Neural cell (in vitro differentiated cells): ENCODE measurements around the gene FABP7. TPM values are rescaled to one million over a fixed set of nuclear protein-coding genes. Genes with fewer than 3 reads are reported as not detected.

Experiments used
- H2AFZ ChIP-seq: fragments of 200-600, 300-800 bp; sonication (generic), shearing (Covaris generic); 2 replicates; pipeline ENCODE4 v1.6.0; 2014; ENCODE audit warnings: low read depth, mild to moderate bottlenecking, antibody characterized with exemption, low read length, moderate library complexity
- H3F3A ChIP-seq: fragments of 200-600 bp; shearing (Covaris generic); 2 replicates; pipeline ENCODE4 v1.6.1; 2016; ENCODE audit warnings: mild to moderate bottlenecking, moderate library complexity, mixed read lengths, antibody characterized with exemption, low read length; ENCODE audit not compliant: insufficient read depth, poor library complexity, severe bottlenecking
- H3K27ac ChIP-seq: fragments of 200-600, 300-800 bp; sonication (generic), shearing (Covaris generic); 2 replicates; pipeline ENCODE4 v1.5.1; 2014; ENCODE audit warnings: mild to moderate bottlenecking, low read length, moderate library complexity
- H3K27me3 ChIP-seq: fragments of 300-800, 200-600 bp; sonication (generic), shearing (Covaris generic); 2 replicates; pipeline ENCODE4 v1.6.0; 2014; ENCODE audit warnings: mild to moderate bottlenecking, low read depth, low read length, moderate library complexity; ENCODE audit not compliant: insufficient read depth
- H3K36me3 ChIP-seq: fragments of 300-800, 200-600 bp; sonication (generic), shearing (Covaris generic); 2 replicates; pipeline ENCODE4 v1.5.1; 2014; ENCODE audit warnings: mild to moderate bottlenecking, antibody characterized with exemption, low read length, moderate library complexity; ENCODE audit not compliant: insufficient read depth
- H3K4me2 ChIP-seq: fragments of 300-800, 200-600 bp; sonication (generic), shearing (Covaris generic); 2 replicates; pipeline ENCODE4 v1.6.0; 2014; ENCODE audit warnings: mild to moderate bottlenecking, low read length
- H3K4me3 ChIP-seq: fragments of 300-800, 200-600 bp; sonication (generic), shearing (Covaris generic); 2 replicates; pipeline ENCODE4 v1.5.1; 2014; ENCODE audit warnings: mild to moderate bottlenecking, low read length, moderate library complexity
- H3K79me2 ChIP-seq: fragments of 200-600 bp; shearing (Covaris generic); replicated peaks from 2 replicates; pipeline ENCODE4 v1.6.0; 2014; ENCODE audit warnings: mild to moderate bottlenecking, low read length, moderate library complexity; ENCODE audit not compliant: insufficient read depth
- H3K9ac ChIP-seq: fragments of 300-800, 200-600 bp; sonication (generic), shearing (Covaris generic); 2 replicates; pipeline ENCODE4 v1.6.1; 2016; ENCODE audit warnings: mild to moderate bottlenecking, low read length, mixed read lengths
- H3K9me2 ChIP-seq: fragments of 200-600 bp; shearing (Covaris generic); 2 replicates; pipeline ENCODE4 v1.6.1; 2016; ENCODE audit warnings: mild to moderate bottlenecking, low read length, mixed read lengths; ENCODE audit not compliant: insufficient read depth
- H3K9me3 ChIP-seq: fragments of 200-600, 300-800 bp; sonication (generic), shearing (Covaris generic); 2 replicates; pipeline ENCODE4 v1.6.1; 2016; ENCODE audit warnings: mild to moderate bottlenecking, mixed run types, low read length, moderate library complexity, mixed read lengths
- H4K20me1 ChIP-seq: fragments of 200-600 bp; shearing (Covaris generic); 2 replicates; pipeline ENCODE4 v1.6.1; 2016; ENCODE audit warnings: mild to moderate bottlenecking, mixed run types; ENCODE audit not compliant: insufficient read depth
- EP300 ChIP-seq: fragments of 450-650 bp; conservative IDR thresholded peaks from 2 replicates; pipeline ENCODE4 v1.6.1; 2014; ENCODE audit warnings: antibody characterized with exemption, mild to moderate bottlenecking, moderate library complexity; ENCODE audit not compliant: poor library complexity, severe bottlenecking
- EZH2 ChIP-seq: fragments of 200-600, 300-800 bp; shearing (Covaris generic), sonication (generic); IDR thresholded peaks from 2 replicates; pipeline ENCODE4 v1.6.1; 2014; ENCODE audit warnings: antibody characterized with exemption, low read length, borderline replicate concordance, mild to moderate bottlenecking; ENCODE audit not compliant: insufficient read depth, poor library complexity, severe bottlenecking
- MXI1 ChIP-seq: fragments of 450-650 bp; conservative IDR thresholded peaks from 2 replicates; pipeline ENCODE4 v1.6.1; 2014; ENCODE audit warnings: antibody characterized with exemption, mild to moderate bottlenecking; ENCODE audit not compliant: poor library complexity, severe bottlenecking
- POLR2AphosphoS5 ChIP-seq: IDR thresholded peaks from 2 replicates; pipeline ENCODE4 v1.6.1; 2012
- RAD21 ChIP-seq: fragments of 450-650 bp; conservative IDR thresholded peaks from 2 replicates; pipeline ENCODE4 v1.6.1; 2014; ENCODE audit warnings: antibody characterized with exemption, mild to moderate bottlenecking, moderate library complexity
- SMC3 ChIP-seq: fragments of 450-650 bp; conservative IDR thresholded peaks from 2 replicates; pipeline ENCODE4 v1.6.1; 2014; ENCODE audit warnings: antibody characterized with exemption, mild to moderate bottlenecking, moderate library complexity; ENCODE audit not compliant: poor library complexity
- TAF1 ChIP-seq: IDR thresholded peaks from 2 replicates; pipeline ENCODE4 v1.6.1; 2012; ENCODE audit warnings: low read depth
- polyA plus RNA-seq: library from polyadenylated mRNA; depleted of rRNA; stranded (reverse); fragments of >200 nt; gene quantifications from 2 replicates; pipeline ENCODE4 v1.2.3, GENCODE V29; 2014
- TF ChIP-seq, protein P1 (sequence below): fragments of 450-650 bp; IDR thresholded peaks from 2 replicates; pipeline ENCODE4 v1.5.1; 2014; ENCODE audit warnings: antibody characterized with exemption, mild to moderate bottlenecking, moderate library complexity; ENCODE audit not compliant: poor library complexity, severe bottlenecking
- TF ChIP-seq, protein P2 (sequence below): IDR thresholded peaks from 2 replicates; pipeline ENCODE4 v1.6.1; 2012; ENCODE audit warnings: borderline replicate concordance

The FABP7 gene
- polyA plus RNA-seq, 1 donor from 2014 or later, result 37.2 TPM

GRCh38 chr6:122778302-122778701 lies 1.2 kb upstream of the FABP7 start:
- Histone ChIP-seq H3K4me2 (no peak overlapping the region), H3K27me3 (no peaks in the 10 kb centered on the region), H4K20me1 (no peaks in the 10 kb centered on the region), H3K9ac (no peak overlapping the region), H3K9me3 (no peaks in the 10 kb centered on the region), H3F3A (no peaks in the 10 kb centered on the region), H2AFZ (no peak overlapping the region), H3K4me3 (no peak overlapping the region), H3K9me2 (no peaks in the 10 kb centered on the region), H3K79me2 (peaks cover 13% of the 10 kb centered on the region), H3K27ac (no peak overlapping the region), H3K36me3 (no peaks in the 10 kb centered on the region)
- TF ChIP-seq SMC3 (no peak), TAF1 (no peak), RAD21 (no peak), EZH2 (no peak), POLR2AphosphoS5 (no peak), EP300 (no peak), MXI1 (no peak)
- TF ChIP-seq, protein P1, sequence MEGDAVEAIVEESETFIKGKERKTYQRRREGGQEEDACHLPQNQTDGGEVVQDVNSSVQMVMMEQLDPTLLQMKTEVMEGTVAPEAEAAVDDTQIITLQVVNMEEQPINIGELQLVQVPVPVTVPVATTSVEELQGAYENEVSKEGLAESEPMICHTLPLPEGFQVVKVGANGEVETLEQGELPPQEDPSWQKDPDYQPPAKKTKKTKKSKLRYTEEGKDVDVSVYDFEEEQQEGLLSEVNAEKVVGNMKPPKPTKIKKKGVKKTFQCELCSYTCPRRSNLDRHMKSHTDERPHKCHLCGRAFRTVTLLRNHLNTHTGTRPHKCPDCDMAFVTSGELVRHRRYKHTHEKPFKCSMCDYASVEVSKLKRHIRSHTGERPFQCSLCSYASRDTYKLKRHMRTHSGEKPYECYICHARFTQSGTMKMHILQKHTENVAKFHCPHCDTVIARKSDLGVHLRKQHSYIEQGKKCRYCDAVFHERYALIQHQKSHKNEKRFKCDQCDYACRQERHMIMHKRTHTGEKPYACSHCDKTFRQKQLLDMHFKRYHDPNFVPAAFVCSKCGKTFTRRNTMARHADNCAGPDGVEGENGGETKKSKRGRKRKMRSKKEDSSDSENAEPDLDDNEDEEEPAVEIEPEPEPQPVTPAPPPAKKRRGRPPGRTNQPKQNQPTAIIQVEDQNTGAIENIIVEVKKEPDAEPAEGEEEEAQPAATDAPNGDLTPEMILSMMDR, result no peak

- H3K9me2 ChIP-seq, result no peaks in the 10 kb centered on the region
- no peaks in the 10 kb centered on the region for H4K20me1 ChIP-seq
- H3K9me3 ChIP-seq, result no peaks in the 10 kb centered on the region
- peak overlapping the region; percentile 29 for H3K9ac ChIP-seq
- peak overlapping the region; percentile 11 for H2AFZ ChIP-seq
- H3F3A ChIP-seq, result no peaks in the 10 kb centered on the region
- H3K27me3 ChIP-seq, result no peaks in the 10 kb centered on the region
- peaks cover 13% of the 10 kb centered on the region for H3K79me2 ChIP-seq
- H3K27ac ChIP-seq, result peak overlapping the region; percentile 4
- no peaks in the 10 kb centered on the region for H3K36me3 ChIP-seq
- peak overlapping the region; percentile 8 for H3K4me2 ChIP-seq
- peak overlapping the region; percentile 54 for H3K4me3 ChIP-seq
- TF ChIP-seq, protein P2, sequence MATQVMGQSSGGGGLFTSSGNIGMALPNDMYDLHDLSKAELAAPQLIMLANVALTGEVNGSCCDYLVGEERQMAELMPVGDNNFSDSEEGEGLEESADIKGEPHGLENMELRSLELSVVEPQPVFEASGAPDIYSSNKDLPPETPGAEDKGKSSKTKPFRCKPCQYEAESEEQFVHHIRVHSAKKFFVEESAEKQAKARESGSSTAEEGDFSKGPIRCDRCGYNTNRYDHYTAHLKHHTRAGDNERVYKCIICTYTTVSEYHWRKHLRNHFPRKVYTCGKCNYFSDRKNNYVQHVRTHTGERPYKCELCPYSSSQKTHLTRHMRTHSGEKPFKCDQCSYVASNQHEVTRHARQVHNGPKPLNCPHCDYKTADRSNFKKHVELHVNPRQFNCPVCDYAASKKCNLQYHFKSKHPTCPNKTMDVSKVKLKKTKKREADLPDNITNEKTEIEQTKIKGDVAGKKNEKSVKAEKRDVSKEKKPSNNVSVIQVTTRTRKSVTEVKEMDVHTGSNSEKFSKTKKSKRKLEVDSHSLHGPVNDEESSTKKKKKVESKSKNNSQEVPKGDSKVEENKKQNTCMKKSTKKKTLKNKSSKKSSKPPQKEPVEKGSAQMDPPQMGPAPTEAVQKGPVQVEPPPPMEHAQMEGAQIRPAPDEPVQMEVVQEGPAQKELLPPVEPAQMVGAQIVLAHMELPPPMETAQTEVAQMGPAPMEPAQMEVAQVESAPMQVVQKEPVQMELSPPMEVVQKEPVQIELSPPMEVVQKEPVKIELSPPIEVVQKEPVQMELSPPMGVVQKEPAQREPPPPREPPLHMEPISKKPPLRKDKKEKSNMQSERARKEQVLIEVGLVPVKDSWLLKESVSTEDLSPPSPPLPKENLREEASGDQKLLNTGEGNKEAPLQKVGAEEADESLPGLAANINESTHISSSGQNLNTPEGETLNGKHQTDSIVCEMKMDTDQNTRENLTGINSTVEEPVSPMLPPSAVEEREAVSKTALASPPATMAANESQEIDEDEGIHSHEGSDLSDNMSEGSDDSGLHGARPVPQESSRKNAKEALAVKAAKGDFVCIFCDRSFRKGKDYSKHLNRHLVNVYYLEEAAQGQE, result no peak
- TF ChIP-seq POLR2AphosphoS5 (no peak), EP300 (no peak), EZH2 (no peak)
Observed at GRCh38 chr6:122778985-122779661, 393 bp upstream of the FABP7 start.
